22Rv1 (cell line): ENCODE measurements around the gene APBA1.

Experiments used
- H3K27ac ChIP-seq: fragments of 450-650 bp; 2 replicates; pipeline ENCODE4 v1.5.1; 2017
- CTCF ChIP-seq: fragments of 450-650 bp; IDR thresholded peaks from 2 replicates; pipeline ENCODE4 v1.5.1; 2017; ENCODE audit warnings: mild to moderate bottlenecking
- ZFX ChIP-seq: fragments of 450-650 bp; IDR thresholded peaks from 2 replicates; pipeline ENCODE4 v1.6.1; 2017; ENCODE audit warnings: antibody characterized with exemption, borderline replicate concordance

APBA1 gene

GRCh38 chr9:69696802-69697201, 24.6 kb upstream of the APBA1 start:
- no peak overlapping the region for H3K27ac ChIP-seq
- TF ChIP-seq CTCF (no peak), ZFX (no peak)

DNA sequence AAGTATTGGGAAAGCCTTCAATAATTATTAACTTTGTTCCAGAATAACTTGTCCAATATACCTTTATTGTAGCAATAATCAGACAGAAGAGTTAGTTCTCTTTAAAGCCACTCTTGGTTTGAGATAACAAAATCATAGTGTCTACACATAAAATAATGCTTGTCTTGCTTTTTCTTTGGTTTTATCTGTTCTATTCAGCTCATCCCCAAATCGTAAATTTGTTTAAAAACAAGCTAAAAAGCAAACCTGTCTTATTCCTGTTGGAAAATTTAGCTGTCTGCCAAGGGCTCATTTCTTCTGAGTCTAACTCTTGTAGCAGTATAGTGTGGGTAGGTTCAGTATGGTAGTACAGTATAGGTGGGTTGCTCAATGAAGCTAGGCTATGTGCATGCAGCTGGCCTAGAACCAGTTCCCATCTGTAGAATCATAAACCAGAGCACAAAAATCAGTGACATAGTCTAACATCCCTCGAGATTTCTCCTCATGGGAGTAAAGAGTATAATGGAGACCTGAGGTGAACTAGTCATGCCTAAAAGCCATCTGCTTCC, 17.9 kb upstream of the APBA1 start:
- no peak overlapping the region for H3K27ac ChIP-seq
- TF ChIP-seq ZFX (no peak), CTCF (no peak)

GRCh38 chr9:69683927-69684326, 11.8 kb upstream of the APBA1 start:
- H3K27ac ChIP-seq, result no peak overlapping the region
- TF ChIP-seq CTCF (no peak), ZFX (no peak)

DNA sequence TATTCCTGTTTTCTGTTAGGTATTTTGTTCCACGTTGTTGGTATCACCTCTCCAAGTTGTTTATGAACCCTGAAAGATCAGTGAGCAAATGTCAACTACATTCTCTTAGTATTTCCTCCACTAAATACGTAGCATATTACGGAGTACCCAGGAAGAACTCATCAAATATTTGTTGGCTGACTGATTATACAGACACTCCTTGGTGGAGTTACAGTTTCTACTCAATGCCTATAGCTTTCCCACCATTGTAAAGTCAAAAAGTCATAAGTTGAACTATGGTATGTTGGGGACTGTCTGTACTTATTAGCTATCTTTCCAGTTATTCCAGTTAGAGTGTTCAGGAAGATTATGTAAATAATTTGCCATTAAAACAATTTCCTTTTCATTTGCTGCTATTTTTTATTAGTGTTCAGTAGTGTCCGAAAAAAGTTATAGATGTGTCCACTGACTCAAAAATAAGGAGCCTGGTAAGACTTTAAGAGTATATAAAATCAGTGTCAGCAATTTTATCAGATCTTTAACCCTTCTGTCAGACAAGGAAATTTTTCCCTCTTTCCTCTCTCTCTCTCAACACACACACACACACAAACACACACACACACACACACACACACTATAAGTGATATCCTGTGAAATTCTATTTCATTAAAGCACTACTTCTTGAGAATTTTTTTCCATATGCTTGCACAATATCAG, 6.8 kb upstream of the APBA1 start:
- TF ChIP-seq CTCF, result no peak
- no peak for TF ChIP-seq ZFX

DNA sequence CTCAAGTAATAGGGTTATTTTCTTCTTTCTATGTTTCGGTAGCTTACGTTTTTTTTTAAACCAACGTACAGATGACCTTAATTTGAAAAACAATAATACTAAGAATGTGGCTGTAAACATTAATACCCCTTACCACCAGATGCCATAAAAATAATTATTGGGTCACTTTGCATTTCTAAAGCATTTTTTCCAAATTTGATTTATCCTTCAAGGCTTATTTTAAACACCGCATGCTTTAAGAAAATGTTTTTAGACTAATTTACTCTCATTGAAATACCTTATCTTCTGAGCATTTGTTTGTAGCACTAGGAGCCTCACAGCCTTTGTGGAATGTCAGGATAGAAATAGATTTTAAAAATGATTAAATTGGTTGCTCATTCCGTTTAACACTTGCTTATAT, 5.8 kb upstream of the APBA1 start:
- no peak overlapping the region for H3K27ac ChIP-seq
- TF ChIP-seq ZFX (no peak), CTCF (no peak)

More for the DNA sequence above, 6.8 kb upstream of the APBA1 start:
- H3K27ac ChIP-seq, result no peak overlapping the region

DNA sequence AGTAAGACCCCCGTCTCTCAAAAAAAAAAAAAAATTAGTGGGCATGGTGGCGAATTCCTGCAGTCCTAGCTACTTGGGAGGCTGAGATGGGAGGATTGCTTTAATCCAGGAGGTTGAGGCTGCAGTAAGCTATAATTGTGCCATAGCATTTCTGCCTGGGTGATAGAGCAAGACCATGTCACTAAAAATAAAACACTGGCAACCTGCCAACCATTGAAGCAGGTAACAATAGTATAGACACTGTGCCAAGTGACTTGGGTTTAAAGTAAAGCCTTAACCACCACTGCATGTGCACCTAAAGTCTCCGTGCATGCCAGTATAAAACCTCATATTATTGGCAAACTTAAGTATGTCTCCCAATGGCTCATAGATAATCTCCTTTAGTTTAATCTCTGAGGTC, 3.4 kb upstream of the APBA1 start:
- no peak for TF ChIP-seq CTCF
- TF ChIP-seq ZFX, result no peak
- no peak overlapping the region for H3K27ac ChIP-seq

DNA sequence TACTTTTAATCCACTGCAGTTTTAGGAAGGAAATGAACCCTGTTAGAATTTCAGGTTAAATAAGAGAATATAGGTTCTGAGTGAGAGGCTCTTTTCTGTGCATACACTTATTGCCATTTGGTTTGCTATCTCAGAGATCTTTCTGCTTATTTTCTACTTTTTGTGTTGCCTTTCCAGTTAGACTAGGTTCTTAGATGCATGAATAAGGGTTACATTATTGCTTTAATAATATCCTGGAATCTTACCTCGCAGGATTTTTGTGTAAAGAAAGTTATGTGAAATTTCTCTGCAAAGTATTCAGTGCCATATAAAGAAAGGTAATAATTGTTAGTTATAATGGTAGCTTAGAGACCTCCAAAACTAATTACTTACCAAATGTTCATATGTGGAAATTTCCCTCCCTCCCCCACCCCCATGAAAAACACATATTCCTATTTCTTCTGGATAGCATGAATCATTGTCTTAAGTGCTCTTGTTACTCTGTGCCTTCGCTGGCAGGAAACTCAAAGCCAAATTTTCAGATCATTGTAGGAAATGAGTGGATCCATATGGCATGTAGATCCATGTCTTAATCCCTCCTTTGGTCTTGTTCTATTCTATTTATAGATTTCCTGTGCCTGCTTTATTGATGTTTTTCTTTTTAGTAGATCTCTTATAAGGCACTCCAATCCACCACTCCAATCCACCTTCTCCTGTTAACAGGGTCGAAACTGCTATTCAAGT, 2.7 kb upstream of the APBA1 start:
- H3K27ac ChIP-seq, result no peak overlapping the region
- TF ChIP-seq CTCF, result no peak
